GM18526 (cell line): ENCODE results near the gene SLC29A3.

ENCODE experiments used
- POLR2A ChIP-seq: IDR thresholded peaks from 3 replicates; pipeline ENCODE4 v1.6.1; 2011; ENCODE audit not compliant: insufficient read length; ENCODE audit errors: extremely low read depth

The SLC29A3 gene

DNA sequence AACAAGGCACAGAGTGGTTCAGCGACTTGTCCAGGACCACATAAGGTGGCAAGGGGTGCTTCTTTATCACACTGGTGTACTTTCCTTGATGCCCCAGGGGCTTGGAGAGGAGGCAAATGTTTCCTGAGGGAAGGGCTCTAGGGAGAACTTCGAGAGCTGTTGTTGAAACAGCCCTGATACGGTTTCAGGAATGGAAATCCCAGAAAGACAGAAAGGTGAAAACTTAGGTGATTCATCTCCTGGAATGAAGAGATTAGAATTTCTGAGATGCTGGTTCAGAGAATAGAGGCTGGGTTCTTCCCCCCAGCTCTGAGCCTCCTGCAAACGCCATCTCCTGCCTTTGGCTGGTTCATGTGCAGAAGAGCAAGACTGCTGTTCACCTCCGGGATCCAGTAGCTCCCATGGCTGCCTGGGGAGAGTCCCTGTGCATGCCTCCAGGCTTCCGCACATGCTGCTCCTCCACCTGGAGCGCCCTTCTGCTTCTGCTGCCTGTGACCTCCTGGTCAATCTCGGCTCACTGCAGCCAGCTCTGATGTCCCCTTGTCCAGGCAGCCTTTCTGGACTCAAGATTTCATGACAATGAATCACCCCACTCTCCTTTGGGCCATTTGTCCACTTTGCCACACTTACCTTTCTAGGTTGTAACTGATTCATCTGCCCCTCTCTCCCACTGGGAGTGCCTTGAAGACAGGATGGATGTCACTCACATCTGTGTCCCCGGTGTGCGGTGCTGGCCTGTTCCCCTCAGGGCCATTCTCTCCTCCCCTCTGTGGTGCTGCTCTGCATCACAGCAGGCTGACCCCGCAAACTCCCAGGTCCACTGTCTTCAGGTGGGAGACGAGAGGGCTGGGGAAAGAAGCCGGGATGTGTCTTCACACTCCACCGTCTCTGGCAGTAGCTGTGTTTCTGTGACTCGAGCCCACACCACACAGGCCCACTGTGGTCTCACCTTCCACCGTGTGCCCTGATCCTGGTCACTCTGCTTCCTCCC is 74.0 kb downstream of the SLC29A3 start:
- no peak for TF ChIP-seq POLR2A

DNA sequence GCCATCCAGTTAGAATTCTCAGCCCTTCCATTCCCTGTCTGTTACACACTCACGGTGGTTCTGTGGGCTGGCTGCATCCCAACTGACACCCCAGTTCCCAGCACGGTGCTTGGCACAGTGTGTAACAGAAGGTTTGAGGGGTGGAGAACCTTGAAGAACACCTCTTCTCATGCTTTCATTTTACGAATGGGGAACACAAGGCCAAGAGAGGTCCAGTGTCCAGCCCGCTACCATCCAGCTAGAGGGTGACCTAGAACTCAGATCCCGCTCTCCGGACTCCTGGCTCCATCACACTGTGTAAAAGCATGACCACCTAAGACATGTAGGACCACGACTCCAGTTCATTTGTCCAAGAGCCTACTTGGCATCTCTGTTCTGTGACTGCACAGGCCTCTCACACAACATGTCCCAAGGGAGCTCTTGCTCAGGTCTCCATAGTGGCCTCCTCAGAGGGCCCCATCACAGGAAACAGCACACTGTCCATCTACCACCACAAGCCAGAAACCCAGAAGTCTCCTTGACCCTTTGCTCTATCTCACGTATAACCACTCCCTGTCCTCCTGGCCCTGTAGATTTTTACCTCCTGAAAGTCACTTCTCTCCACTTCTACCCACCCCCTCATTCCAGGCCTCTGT is 74.9 kb downstream of the SLC29A3 start:
- no peak for TF ChIP-seq POLR2A

DNA sequence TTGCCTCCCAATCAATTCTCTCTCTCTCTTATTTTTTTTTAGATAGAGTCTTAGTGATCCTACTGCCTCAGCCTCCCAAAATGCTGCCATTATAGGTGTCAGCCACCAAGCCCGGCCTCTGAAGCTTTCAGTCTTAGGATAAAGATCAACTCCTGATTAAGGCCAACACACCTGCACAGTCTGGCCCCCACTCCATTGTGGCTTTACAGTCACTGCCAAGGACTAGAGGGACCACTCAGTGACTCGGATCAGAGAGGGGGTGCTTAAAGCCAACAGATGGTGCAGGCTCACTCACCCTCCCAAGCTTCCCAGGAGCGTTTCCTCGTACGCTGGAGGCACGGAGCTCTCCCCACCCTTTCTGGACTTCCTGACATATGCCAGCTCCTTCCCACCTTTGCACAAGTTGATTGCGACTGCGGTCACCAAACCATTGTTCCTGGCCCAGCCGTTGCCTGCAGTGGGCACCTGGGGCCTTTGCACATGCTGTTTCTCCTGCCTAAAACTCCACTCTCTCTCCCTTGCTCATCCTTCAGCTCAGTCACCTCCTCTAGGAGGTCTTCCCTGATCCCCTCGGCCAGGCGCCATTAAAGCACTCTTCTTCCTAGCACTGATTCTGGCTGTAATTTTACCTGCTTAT is 76.0 kb downstream of the SLC29A3 start:
- TF ChIP-seq POLR2A: no peak

DNA sequence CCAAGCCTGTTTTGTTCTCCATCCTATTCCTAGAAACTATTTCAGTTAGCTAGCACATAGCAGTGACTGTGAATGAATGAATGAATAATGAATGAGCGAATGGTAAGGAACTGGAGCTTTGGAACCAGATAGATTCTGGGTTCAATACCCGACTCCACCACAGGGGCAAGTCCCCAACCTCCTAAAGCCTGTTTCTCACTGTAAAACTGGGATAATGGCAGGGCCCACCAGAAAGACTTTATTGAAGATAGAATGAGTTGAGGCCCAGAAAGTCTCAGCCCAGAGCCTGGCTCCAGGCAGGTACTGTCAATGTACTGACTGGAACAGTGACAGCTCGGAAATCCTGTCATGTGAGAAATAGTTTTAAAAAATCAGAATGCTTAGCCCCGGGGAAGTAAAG is 76.6 kb downstream of the SLC29A3 start:
- no peak for TF ChIP-seq POLR2A

DNA sequence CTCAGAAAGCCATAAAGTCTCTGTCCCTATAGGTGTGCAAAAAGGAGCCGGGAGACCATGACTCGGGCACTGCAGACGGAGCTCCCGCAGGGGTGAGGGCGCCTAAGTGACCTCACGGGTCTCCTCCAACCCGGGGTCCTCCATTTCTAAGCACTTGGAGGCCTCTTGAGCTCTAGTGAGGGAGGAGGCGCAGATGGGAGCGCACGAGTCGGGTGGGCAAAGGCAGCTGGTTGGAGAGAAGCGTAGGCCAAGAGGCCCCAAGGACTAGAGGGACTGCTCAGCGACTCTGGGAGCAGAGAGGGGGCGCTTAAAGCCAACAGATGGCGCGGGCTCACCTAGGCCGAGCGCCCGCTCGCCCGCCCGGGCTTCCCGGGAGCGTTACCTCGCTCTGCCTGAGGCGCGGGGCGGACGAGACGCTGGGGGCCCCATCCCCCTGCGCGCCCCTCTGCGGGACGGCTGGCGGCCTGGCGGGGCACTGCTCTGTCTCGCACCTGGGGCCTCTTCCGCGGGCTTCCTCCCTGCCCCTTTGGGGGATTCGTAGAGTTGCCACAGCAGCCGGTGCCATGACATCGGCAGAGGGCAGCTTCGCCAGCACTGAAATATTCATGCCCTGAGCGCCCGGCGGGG is 77.1 kb downstream of the SLC29A3 start:
- no peak for TF ChIP-seq POLR2A

GRCh38 chr10:71396711-71397295 is 77.7 kb downstream of the SLC29A3 start, which contains the start of gene CDH23:
TSS of gene CDH23 (plus strand) at chr10:71396920. CDS start at chr10:71439832, 42,912 bp downstream.
- no peak for TF ChIP-seq POLR2A

DNA sequence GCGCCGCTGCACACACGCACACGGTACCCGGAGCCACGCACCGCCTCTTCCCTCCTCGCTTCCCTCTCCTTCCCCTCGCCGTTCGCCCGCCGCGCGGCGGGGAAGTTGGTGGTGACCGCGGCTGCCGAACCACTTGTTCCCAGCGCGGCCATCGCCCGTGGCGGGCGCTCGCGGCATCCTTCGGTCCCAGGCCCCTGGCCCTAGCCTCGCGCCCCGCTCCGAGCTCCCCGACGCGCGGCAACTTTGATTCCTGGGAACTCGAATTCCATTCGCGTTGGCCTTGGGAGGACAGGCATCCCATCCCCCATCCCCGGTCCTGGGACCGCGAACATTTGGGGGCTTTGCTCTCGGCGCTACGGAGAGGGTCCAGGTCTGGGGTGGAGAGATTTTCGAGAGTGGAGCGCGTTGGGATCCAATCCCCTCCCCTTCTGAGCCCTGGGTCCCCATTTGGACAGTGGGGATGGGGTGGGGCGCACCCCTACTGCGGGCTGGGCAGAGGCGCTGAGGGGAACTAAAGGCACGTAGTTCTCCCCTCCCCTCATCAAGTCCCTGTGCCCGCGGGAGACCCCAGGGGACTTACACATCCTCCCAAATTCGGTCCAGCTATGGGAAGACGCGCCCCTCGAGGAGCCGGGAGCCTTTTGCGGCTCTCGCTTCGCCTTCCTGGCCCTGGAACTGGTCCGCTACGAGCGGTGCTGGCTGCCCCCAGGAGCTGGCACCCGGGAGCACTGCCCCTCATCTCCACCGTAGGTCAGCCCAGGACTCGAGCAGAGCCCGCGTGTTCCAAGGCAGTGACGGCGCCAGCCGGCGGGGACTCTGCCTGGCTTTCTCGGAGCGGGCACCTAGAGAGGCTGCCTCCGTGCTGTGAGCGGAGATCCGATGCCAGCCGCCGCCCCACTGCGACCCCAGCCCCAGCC is 78.5 kb downstream of the SLC29A3 start:
- TF ChIP-seq POLR2A: no peak

GRCh38 chr10:71398976-71399375 is 79.9 kb downstream of the SLC29A3 start:
- TF ChIP-seq POLR2A: no peak

DNA sequence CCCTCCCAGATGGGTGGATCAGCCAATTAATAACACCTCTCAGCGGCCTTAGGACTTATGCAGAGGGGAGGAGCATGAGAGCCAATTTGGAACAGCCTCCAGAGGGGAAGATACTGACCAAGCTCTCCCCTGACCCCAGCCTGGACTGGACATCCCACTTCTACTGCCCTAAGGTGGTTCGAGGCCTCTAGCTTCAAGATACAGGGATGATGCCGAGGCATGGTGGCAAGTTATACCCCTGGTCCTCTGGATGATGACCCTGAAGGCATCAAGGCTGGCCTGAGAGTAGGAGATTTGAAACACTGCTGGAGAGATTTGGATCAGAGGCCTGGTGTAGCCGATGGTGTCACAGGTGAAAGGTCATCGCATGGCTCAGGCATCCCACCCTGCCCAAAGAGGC is 80.9 kb downstream of the SLC29A3 start:
- TF ChIP-seq POLR2A: no peak

DNA sequence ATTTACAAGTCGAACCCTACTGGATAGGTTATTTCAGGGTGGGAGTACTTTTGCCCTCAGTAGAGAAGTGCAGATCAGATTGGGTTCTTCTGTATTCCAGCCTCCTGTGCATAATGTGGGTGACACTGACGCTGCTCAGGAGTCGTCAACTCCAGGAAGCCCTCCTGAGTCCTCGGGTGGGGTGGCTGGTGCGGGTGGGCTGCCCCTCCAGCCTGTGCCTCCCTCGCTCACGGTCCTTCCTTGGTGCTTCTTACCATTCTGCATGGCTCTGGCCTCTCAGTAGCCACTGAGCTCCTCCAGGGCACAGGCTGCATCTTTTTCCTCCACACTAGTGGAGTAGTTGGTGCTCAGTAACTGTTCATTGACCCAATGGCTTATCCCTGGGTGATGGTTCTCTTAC is 82.0 kb downstream of the SLC29A3 start:
- TF ChIP-seq POLR2A: no peak

GRCh38 chr10:71402005-71402404 is 82.9 kb downstream of the SLC29A3 start:
- no peak for TF ChIP-seq POLR2A

DNA sequence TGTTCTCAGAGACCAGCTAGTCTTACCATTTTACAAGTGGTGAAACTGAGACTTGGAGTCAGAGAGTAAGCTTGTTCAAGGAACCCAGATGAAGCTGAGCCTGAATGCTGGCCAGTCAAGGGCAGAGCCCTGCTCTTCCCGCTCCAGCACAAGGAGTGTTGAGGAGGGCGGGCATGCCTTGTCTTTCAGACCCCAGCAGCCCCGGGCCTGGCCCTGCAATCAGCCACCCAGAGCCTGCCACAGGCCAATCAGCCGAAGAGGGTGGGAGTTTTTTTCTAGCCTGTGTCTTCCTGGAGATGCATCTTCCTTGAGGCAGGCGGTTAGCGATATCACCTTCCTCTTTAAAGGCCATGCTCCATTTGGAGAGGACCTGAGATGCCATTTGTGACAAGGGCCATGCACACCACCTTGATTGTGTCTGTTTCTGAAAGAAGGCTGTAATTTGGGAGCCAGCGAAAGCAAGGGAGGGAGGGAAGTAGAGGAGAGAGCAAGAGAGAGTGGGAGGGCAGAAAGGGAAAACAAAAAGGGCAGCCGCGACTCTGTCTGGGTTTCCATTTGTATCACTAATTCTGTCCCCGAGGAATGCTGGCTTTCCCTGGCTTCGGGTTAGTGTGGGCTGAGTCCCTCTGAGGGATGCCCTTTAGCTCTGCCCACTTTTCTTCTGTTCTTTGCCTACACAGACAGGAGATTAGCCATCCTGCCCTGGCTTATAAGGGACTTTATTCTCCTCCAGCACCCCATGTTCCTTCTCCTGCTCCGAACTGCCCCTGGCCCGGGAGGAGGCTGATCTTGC is 85.6 kb downstream of the SLC29A3 start:
- TF ChIP-seq POLR2A: no peak

- TF ChIP-seq POLR2A: no peak
Observed at GRCh38 chr10:71406878-71407277, 87.8 kb downstream of the SLC29A3 start.

DNA sequence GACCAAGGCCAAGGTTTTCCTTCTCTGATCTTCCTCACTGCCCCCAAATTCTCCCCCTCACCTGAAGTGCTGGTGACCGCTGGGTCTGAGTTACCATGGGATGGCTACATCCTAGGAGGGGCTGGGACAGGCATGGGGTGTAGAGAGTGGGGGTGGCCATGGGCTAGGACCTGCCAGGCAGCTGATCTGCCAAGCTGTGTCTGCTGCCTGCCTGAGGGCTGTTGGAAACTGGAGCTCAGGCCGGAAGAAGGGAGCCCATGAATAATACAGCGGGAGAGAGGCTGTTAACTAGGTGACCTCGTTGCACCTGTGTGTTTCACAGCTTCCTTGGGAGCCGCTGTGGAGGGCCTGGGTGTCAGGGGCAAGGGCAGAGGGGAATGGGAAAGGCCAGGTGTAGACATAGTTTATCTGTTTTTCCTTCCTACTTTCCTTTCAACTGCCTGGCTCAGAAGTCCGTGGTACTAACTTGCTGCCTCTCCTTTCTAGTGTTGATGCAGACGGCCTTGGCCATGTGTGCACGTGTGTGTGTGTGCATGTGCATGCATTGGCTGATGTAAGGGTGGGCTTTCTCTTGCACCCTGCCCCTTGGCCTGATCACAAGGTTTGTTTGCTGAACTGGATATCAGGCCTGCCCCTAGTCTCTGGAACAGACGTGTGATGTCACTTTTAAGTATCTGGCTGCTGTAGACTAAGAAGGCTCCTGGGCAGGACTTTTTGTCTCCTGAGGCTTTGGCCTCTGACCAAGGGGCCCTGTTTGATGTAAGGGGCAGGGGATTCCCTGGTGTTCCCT is 89.6 kb downstream of the SLC29A3 start:
- no peak for TF ChIP-seq POLR2A
